H7 (cell line): ENCODE measurements around the gene NMRK2. TPM values are rescaled to one million over a fixed set of nuclear protein-coding genes. Genes with fewer than 3 reads are reported as not detected.
"Not testable (repeated sequence)": the region's sequence is repeated elsewhere in the genome, so short reads cannot be mapped to it uniquely, and the experiment has no call there.

Experiments used
- DNase-seq: peaks from one replicate; pipeline ENCODE4 v3.0.0; 2012
- H3K27me3 ChIP-seq: 2 replicates; pipeline ENCODE4 v1.6.0; 2011; ENCODE audit warnings: mild to moderate bottlenecking, low read length; ENCODE audit not compliant: control insufficient read depth, insufficient read depth
- H3K36me3 ChIP-seq: replicated peaks from 2 replicates; pipeline ENCODE4 v1.5.1; 2011; ENCODE audit warnings: low read length; ENCODE audit not compliant: control insufficient read depth, insufficient read depth
- H3K4me3 ChIP-seq: 2 replicates; pipeline ENCODE4 v1.5.1; 2011; ENCODE audit warnings: low read depth, mild to moderate bottlenecking, control low read depth, low read length, moderate library complexity; ENCODE audit not compliant: insufficient read depth
- total RNA-seq: library from RNA; depleted of rRNA; stranded (reverse); fragments of >200 nt; shearing (Covaris generic); gene quantifications from 2 replicates; pipeline ENCODE4 v1.2.3, GENCODE V29; 2014; rRNA removed

The NMRK2 gene, protein sequence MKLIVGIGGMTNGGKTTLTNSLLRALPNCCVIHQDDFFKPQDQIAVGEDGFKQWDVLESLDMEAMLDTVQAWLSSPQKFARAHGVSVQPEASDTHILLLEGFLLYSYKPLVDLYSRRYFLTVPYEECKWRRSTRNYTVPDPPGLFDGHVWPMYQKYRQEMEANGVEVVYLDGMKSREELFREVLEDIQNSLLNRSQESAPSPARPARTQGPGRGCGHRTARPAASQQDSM
- total RNA-seq: 59.4 and 60.1 TPM in 2 replicates

DNA sequence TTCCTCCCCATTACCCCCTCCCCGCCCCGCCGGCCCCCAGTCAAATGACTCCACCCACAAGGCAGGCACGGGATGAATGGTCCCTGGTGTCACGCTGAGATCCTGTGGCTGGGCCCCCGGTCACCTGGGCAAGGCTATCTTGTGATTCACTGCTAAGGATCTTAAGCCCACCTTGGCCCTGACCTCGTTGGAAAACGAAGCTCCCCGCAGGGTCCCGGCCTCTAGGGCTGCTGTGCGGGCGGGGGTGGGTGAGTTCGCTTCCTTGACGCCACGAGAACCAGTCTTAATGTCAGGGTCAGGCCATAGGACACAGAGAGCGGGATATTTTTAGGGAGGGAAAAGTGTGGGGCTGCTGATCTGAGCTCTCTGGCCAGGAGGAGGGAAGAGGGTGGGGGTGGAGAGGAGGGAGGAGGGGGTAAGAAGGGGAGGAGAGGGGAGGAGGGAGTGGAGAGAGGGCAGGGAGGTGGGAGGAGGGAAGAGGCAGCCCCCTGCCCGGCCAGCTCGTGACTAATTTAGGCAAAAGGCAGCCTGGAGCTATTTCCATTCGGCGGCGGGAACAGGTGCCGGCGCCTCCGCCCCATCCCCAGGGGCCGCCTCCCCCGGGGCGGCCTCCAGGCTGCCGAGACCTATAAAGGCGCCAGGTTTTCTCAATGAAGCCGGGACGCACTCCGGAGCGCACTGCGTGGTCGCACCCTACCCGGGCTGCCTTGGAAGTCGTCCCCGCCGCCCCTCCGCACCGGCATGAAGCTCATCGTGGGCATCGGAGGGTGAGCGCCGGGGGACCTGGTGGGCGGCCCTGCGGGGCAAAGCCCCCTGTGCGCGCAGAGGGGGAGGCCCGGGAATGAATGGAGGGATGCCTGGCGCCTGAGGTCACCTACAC is at the start of gene NMRK2:
TSS of gene NMRK2 (plus strand) at position 139 of the 880 bp plus-strand sequence. CDS start at position 742, 603 bp downstream.
- H3K4me3 ChIP-seq: peak within 1 kb of the TSS; percentile 69
- no peaks in the 10 kb centered on the region; the same call in 1 of the 2 replicates for H3K36me3 ChIP-seq
- no peaks in the 10 kb centered on the region for H3K27me3 ChIP-seq
- DNase-seq: peak; percentile 99

DNA sequence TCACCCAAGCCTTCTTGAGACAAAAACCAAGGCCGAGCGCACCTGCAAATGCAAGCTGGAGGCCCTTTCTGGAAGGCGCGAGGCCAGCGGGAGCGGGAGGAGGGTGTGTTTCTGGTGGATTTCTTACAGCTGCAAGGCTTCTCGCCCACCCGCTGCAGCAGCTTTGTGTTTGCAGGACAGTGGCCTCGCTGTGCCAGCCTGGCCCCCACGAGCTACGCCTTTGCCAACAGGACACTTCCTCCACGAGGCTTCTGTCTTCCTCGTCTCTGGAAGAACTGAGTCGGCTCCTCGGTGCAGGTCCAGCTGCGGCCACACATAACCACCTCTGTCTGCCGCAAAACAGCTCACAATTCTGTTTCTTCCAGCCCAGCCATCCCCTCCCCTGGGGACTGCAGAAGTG is 42.3 kb upstream of the NMRK2 start:
- no peak for DNase-seq
- Histone ChIP-seq H3K36me3 (peaks cover 5% of the 10 kb centered on the region), H3K27me3 (no peaks in the 10 kb centered on the region), H3K4me3 (no peak overlapping the region)

DNA sequence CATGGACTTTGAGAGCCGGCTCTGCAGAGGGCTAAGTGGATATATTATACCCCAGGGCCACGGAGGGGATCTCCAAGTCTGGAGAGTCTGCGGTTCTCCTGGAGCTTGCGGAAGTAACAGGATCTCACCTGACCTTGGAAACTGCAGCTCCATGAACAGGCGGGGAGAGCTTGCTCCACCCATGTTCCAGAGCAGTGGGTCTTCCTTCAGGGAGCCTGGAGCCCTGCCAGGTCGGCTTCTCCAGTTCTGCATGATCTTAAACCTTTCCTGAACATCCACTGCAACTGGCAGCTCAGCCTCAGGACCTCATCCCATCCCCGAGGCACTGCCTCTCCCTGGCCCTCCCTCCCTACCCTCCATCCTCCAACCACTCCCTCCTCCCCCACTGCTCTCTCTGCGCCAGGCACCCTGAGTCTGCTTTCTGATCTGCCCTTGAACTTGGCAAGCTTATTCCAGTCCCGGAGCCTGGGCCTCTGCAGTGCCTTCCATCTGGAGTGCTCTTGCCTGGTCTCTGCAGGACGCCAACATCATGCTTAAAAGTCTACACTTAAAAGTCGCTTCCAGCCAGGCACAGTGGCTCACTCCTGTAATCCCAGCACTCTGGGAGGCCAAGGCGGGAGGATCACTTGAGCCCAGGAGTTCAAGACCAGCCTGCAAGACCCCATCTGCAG is 39.2 kb upstream of the NMRK2 start:
- no peak overlapping the region for H3K4me3 ChIP-seq
- DNase-seq: no peak
- peaks cover 7% of the 10 kb centered on the region for H3K36me3 ChIP-seq
- H3K27me3 ChIP-seq: no peaks in the 10 kb centered on the region

DNA sequence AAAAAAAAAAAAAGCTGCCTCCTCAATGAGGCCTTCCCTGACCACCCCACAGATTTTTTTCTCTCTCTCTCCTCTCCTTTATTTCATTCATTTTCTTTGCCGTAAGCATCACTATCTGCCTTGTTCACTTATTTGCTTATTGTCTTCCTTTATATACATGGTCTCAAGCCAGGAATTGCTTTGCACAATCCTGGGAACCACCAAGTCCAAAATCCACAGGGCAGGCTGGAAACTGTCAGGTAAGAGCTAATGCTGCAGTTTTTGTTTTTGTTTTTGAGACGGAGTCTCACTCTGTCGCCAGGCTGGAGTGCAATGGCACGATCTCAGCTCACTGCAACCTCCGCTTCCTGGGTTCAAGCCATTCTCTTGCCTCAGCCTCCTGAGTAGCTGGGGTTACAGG is 37.9 kb upstream of the NMRK2 start:
- not testable (repeated sequence) for H3K27me3 ChIP-seq, H3K36me3 ChIP-seq, H3K4me3 ChIP-seq, DNase-seq

DNA sequence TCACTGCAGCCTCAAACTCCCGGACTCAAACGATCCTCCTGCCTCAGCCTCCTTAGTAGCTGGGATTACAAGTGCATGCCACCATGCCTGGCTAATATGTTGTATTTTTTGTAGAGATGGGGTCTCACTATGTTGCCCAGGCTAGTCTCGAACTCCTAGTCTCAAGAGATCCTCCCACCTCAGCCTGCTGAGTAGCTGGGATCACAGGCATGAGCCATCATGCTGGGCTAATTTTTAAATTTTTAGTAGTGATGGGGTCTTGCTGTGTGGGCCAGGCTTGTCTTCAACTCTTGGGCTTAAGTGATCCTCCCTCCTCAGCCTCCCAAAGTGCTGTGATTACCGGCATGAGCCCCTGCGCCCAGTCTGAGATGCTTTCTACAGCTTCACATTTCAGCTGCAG is 37.1 kb upstream of the NMRK2 start:
- Histone ChIP-seq H3K4me3 (no peak overlapping the region), H3K36me3 (peaks cover 4% of the 10 kb centered on the region), H3K27me3 (no peaks in the 10 kb centered on the region)
- no peak for DNase-seq

DNA sequence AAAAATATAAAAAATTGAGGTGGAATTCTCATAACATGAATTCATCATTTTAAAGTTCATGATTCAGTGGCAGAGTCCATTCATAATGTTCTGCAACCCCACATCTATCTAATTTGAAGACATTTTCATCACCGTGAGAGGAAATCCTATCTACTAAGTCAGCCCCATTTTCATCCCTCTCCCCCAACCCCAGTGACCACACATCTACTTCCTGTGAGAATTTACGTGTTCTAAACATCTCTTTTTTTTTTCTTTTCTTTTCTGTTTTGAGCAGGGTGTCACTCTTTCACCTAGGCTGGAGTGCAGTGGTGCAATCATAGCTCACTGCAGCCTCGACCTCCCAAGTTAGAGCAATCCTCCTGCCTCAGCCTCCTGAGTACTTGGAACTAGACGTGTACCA is 34.9 kb upstream of the NMRK2 start:
- DNase-seq: no peak
- no peaks in the 10 kb centered on the region for H3K27me3 ChIP-seq
- no peak overlapping the region for H3K4me3 ChIP-seq
- H3K36me3 ChIP-seq: peaks cover 6% of the 10 kb centered on the region

DNA sequence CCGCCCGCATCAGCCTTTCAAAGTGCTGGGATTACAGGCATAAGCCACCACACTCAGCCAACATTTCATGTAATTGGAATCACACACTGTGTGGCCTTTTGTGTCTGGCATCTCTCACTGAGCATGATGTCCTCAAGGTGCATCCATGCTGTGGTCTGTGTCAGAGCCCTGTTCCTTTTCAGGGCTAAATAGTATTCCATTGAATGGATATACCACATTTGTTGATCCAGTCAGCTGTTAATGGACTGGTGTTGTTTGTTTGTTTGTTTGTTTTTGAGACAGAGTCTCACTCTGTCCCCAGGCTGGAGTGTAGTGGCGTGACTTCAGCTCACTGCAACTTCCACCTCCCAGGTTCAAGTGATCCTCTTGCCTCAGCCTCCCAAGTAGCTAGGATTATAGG is 34.4 kb upstream of the NMRK2 start:
- DNase-seq: no peak

DNA sequence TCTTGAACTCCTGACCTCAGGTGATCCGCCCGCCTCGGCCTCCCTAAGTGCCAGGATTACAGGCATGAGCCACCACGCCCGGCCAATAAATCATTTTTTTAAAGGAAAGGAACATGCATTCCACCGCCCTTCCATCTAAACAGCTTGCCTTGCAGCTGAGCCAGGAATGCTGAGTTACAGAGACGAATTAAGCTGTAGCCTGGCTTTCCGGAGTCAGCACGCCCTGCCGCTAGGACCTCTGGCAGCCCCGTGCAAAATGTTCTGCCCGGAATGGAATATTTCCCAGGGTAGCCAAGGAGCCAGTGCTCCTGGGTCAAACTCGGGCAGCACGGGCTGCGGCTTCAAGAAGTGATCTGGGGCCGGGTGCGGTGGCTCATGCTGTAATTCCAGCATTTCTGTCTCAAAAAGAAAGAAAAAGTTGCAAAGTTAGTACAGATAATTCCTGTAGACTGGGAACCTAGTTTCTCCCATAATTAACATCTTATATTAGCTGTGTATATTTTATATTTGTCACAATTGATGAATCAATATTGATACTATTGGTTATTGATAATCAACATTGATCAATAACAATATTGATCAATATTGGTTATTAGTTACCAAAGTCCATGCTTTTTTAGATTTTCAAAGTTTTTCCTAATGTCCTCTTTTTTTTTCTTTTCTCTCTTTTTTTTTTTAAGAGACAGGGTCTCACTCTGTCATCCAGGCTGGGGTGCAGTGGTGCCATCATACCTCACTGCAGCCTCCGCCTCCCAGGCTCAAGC is 33.2 kb upstream of the NMRK2 start:
- Histone ChIP-seq H3K27me3 (no peaks in the 10 kb centered on the region), H3K36me3 (peaks cover 6% of the 10 kb centered on the region), H3K4me3 (no peak overlapping the region)
- no peak for DNase-seq

More for the DNA sequence above, 34.4 kb upstream of the NMRK2 start:
- H3K27me3 ChIP-seq: no peaks in the 10 kb centered on the region
- H3K4me3 ChIP-seq: no peak overlapping the region
- H3K36me3 ChIP-seq: peaks cover 6% of the 10 kb centered on the region

DNA sequence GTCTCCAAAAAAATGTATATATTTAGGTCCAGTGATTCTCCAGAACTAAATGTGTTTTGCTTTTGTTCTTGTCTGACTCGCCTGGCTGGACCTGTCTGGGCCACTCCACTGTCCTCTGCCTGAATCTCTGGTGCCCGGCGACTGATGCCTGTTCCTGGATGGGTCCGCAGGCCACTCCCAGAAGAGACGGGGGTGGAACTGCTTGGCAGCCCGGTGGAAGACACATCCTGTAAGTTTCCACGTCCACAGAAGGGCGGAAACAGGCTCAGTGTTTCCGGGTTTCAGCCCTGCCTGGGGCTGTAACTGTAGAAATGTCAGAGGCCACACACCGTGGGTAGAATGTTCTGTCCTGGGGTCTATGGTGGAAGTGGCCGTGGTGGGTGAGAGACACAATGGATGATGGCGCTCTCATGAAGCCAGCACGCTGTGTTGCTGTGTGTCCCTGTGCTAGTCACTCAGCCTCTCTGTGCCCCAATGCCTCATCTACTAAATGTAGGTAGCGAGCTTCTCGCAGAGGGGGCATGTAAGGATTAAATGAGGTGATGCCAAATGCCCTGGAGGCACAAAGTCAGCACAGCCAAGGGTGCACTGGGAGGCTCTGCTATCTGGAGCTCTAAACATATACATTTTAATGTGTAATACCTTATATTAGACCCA is 30.4 kb upstream of the NMRK2 start:
- no peak for DNase-seq
- Histone ChIP-seq H3K27me3 (no peaks in the 10 kb centered on the region), H3K4me3 (no peak overlapping the region), H3K36me3 (peaks cover 8% of the 10 kb centered on the region)

DNA sequence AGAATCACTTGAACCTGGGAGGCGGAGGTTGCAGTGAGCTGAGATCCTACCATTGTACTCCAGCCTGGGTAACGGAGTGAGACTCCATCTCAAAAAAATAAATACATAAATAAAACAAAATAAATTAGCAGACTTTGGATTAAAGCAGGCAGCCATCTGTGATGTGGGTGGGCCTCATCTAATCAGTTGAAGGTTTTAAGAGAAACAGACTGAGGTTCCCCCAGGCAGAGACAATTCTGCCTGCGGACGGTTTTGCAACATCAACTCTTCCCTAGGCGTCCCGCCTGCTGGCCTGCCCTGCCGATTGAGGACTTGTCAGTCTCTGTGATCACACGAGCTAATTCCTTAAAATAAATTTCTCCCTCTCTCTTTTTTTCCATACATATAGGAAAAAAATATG is 28.6 kb upstream of the NMRK2 start:
- DNase-seq: no peak
- Histone ChIP-seq H3K4me3 (no peak overlapping the region), H3K27me3 (no peaks in the 10 kb centered on the region), H3K36me3 (peaks cover 6% of the 10 kb centered on the region)

DNA sequence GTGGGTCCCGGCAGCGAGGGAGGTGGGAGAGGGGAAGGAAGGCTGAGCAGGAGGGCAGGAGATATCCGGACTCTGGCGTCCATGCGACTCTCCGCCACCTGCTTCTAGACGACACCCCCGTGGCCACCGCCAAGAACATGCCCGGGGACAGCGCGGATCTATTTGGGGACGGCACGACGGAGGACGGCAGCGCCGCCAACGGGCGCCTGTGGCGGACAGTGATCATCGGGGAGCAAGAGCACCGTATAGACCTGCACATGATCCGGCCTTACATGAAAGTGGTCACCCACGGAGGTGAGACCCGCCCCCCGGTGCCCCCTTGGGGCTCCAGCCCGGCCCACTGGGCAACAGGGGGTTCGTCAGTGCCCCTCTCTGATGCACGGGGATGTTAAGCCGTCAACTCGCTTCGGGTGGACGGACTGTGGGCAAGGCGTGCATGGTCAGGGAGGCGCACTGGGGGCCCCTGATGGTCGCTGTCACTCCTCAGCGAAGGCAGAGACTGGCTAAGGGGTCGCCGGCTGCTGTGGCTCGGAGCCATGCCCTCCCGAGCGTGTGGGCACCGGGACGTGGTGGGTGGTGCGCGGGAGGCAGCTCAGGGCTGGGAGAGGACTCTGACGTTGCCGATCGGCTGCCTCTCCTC is 25.1 kb upstream of the NMRK2 start:
- no peaks in the 10 kb centered on the region for H3K27me3 ChIP-seq
- peaks cover 18% of the 10 kb centered on the region for H3K36me3 ChIP-seq
- no peak overlapping the region for H3K4me3 ChIP-seq
- DNase-seq: peak; percentile 40

DNA sequence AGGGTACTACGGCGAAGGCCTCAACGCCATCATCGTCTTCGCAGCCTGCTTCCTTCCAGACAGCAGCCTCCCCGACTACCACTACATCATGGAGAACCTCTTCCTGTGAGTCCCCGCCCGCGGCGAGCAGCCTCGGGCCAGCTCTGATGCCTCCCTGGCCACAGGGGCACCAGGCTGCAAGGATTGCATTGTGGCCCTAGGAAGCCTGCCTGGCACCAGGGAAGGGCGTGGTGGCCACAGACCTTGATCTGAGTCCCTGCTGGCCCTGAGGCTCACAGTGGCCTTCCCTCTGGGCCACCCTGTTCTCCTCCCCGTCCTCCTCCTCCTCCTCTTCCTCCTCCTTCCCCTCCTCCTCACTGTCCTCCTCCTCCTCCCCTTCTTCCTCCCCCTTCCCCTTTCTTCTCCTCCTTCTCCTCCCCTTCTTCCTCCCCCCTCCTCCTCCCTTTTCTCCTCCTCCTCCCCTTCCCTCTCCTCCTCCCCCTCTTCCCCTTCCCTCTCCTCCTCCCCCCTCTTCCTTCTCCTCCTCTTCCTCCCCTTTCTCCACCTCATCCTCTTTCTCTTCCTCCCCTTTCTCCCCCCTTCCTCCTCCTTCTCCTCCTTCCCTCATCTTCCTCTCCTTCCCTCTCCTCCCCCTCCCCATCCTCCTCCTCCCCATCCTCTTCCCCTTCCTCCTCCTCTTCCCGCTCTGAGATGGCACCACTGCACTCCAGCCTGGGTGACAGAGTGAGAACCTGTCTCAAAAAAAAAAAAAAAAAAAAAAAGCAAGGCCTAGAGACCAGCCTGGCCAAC is 24.4 kb upstream of the NMRK2 start:
- Histone ChIP-seq H3K36me3 (peaks cover 18% of the 10 kb centered on the region), H3K27me3 (no peaks in the 10 kb centered on the region)
- peak; percentile 26 for DNase-seq

DNA sequence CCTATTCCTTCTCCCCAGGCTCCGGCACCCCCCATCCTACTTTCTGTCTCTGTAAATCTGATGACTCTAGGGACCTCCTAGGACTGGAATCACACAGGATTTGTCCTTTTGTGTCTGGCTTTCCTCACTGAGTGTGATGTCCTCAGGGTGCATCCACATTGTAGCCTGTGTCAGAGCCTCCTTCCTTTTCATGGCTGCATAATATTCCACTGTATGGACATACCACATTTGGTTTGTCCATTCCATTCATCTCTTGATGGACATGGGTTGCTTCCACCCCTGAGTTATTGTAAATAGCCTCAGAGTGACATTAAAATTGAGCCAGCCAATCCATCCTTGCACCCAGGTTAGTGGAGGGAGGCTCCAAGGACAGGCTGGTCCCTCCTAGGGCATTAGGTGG is 22.8 kb upstream of the NMRK2 start:
- Histone ChIP-seq H3K36me3 (peaks cover 18% of the 10 kb centered on the region), H3K27me3 (no peaks in the 10 kb centered on the region), H3K4me3 (no peak overlapping the region)
- no peak for DNase-seq

More for the DNA sequence above, 24.4 kb upstream of the NMRK2 start:
- no peak overlapping the region for H3K4me3 ChIP-seq
